Measurements from ENCODE around the gene CMSS1.

CMSS1 gene

GRCh38 chr3:99978221-99978620 lies 160.6 kb downstream of the CMSS1 start:
- no peak for DNase-seq (ENCODE audit: extremely low read depth in 1 of 2, low read depth in 1 of 2)

GRCh38 chr3:99980606-99981005 lies 162.9 kb downstream of the CMSS1 start:
- no peak for DNase-seq (ENCODE audit: extremely low read depth in 1 of 2, low read depth in 1 of 2)

GRCh38 chr3:99981138-99981537 lies 163.5 kb downstream of the CMSS1 start:
- no peak for DNase-seq (ENCODE audit: extremely low read depth in 1 of 2, low read depth in 1 of 2)

DNA sequence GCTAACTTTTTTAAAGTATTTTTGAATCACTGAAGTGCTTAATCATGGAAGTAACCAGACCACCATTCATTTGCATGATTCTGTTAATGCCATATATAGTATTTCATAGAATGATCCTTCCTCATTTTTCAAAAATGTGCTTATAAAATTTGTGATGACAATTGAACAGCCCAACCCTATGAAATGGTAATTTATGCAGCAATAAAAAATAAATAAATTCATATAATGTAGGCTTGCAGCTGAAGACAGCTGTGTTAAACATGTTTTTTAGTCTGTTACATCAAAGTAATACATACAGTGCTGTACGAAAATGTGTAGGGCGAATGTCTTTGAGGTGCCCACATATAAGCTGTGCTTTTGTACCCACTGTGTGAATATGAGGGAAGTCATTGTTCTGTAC lies 165.0 kb downstream of the CMSS1 start:
- no peak for DNase-seq (ENCODE audit: extremely low read depth in 1 of 2, low read depth in 1 of 2)

DNA sequence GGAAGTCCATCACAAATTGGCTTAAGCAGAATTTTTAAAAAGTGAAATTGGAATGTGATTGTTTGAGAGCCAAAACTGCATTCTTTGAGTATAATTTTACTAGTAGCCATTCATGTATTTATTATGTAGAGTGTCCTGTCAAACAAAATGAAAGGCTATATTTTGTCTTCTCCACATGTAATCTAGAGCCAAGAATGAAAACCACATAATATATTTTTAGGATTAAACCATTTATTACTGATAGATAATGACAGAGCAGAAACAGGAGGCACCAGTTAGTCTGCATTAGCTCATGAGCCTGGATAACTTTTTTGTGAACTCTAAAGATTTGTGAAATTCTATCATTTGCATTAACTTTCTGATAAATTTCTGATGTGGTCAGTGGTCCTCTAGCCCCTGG lies 166.5 kb downstream of the CMSS1 start:
- no peak for DNase-seq (ENCODE audit: extremely low read depth in 1 of 2, low read depth in 1 of 2)

DNA sequence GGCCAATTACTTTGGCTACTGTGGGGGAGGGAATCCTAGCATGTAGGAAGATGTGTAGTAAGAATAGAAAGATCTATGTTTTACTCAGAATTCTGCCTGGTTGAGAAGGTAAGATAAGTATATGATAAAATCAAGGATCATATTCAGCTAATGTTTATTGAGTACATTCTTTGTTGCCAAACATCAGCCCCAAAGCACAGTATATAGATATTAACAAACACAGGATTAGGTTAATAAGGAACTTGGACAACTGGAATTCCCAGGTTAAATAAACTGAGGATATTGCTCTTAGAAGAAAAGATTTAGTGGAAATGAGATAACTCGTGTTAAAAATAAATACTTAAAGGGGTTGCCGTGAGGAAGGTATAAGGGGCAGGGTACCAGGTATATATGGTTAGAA lies 167.0 kb downstream of the CMSS1 start:
- no peak for DNase-seq (ENCODE audit: extremely low read depth in 1 of 2, low read depth in 1 of 2)

GRCh38 chr3:99990179-99990578 lies 172.5 kb downstream of the CMSS1 start:
- DNase-seq (ENCODE audit: extremely low read depth in 1 of 2, low read depth in 1 of 2): no peak

DNA sequence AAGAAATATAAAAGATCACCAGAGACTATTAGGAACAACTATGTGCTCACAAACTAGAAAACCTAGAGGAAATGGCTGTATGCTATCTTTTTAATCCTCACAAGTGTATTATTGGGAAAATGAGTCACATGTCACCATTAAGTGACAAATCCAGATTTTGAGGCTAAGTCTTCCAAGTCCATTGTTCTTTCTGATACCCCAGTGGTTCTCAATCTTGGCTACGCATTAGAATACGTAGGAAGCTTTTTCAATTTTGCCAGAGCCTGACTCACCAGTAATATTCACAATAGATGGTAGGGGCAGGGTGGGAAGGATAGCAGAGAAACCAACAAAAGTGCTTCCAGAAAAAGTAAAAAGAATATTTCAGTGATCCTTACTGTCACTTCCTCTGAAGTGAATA lies 179.6 kb downstream of the CMSS1 start:
- DNase-seq (ENCODE audit: extremely low read depth in 1 of 2, low read depth in 1 of 2): no peak

- no peak for DNase-seq (ENCODE audit: extremely low read depth in 1 of 2, low read depth in 1 of 2)
Observed at GRCh38 chr3:99999536-99999935, 181.9 kb downstream of the CMSS1 start.

DNA sequence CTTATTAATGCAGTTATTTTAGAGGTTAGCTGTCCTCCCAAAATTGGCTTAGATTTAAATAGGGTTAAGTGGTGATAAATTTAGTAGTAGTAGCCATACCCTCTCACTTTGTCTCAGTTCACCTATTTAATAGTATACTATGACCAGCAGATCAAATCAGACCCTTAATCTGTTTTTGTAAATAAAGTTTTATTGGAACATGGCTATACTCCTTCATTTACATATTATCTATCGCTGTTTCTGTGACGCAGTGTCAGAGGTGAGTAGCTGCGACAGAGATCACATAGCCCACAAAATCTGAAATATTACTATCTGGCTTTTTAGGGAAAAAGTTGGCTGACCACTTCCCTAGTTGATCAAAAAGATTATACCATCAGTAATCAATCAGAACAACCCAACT lies 183.4 kb downstream of the CMSS1 start:
- DNase-seq (ENCODE audit: extremely low read depth in 1 of 2, low read depth in 1 of 2): no peak

GRCh38 chr3:100001526-100002270 lies 184.0 kb downstream of the CMSS1 start:
- no peak for DNase-seq (ENCODE audit: extremely low read depth in 1 of 2, low read depth in 1 of 2)

- no peak for DNase-seq (ENCODE audit: extremely low read depth in 1 of 2, low read depth in 1 of 2)
Observed at GRCh38 chr3:100002599-100003350, 185.1 kb downstream of the CMSS1 start.

GRCh38 chr3:100003609-100004503 lies 186.2 kb downstream of the CMSS1 start:
- DNase-seq (ENCODE audit: extremely low read depth in 1 of 2, low read depth in 1 of 2): no peak

GRCh38 chr3:100004931-100005330 lies 187.3 kb downstream of the CMSS1 start:
- no peak for DNase-seq (ENCODE audit: extremely low read depth in 1 of 2, low read depth in 1 of 2)

DNA sequence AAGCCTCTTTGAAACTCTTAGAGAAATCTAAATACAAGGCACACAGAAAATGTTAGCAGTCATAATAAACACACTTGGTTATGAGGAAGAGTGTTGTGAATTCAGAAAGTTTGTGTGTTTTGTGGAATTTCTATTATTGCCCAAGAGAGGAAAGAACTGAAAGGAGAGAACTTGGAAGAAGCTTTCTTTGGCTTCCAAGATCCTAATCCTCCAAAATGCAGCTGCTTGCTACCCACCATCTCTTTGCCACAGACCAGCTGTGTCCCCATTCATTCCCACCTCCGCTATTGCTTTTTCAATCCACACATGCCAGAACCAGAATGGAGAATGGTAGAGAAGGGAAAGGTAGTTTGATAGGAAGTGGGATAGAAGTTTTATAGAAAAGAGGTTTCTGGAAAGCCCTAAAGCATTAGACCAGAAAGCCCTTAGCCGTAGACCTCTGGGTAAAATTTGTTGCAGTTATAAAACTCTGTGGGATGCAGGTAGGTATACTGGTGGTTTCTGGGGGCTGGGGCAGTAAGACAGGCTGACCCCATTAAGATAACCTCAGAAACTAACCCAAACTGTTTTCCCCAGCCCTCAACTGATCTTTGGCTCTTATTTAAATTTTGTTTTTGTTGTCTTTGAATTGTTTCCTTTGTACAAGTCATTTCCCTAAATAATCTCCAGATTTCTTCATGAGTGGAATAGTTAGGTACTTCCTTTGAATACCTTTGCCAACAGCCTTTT lies 188.2 kb downstream of the CMSS1 start:
- DNase-seq (ENCODE audit: extremely low read depth in 1 of 2, low read depth in 1 of 2): no peak

- no peak for DNase-seq (ENCODE audit: extremely low read depth in 1 of 2, low read depth in 1 of 2)
Observed at GRCh38 chr3:100006570-100007271, 189.1 kb downstream of the CMSS1 start.

- no peak for DNase-seq (ENCODE audit: extremely low read depth in 1 of 2, low read depth in 1 of 2)
Observed at GRCh38 chr3:100007313-100007712, 189.7 kb downstream of the CMSS1 start.

DNA sequence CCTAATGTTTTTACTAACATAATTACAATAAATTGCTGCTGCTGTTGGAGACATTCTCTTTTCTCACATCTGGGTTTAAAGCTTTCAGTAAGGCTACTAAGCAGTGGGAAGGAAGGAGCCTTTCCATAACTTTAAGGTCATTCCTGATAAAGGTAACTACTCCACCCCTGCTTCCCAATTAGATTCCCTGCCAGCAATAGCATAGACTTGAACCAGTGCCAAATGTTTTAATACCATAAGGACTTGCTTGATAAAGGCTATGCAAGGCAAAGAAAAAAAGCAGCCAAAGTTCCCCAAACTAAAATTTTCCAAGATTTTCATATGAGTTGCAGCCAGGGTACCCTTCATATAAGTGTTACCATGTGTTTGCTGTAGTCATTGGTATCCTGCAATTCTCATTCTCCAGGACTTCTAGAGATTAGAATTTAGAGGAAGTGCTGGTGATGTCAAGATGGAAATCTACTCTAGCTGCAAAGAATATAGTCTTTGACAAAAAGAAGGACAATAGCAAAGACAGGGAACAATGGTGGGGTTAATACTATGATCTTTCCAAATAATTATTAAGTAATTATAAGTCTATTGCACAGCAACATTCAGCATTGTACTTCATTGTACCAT lies 190.5 kb downstream of the CMSS1 start:
- no peak for DNase-seq (ENCODE audit: extremely low read depth in 1 of 2, low read depth in 1 of 2)

DNA sequence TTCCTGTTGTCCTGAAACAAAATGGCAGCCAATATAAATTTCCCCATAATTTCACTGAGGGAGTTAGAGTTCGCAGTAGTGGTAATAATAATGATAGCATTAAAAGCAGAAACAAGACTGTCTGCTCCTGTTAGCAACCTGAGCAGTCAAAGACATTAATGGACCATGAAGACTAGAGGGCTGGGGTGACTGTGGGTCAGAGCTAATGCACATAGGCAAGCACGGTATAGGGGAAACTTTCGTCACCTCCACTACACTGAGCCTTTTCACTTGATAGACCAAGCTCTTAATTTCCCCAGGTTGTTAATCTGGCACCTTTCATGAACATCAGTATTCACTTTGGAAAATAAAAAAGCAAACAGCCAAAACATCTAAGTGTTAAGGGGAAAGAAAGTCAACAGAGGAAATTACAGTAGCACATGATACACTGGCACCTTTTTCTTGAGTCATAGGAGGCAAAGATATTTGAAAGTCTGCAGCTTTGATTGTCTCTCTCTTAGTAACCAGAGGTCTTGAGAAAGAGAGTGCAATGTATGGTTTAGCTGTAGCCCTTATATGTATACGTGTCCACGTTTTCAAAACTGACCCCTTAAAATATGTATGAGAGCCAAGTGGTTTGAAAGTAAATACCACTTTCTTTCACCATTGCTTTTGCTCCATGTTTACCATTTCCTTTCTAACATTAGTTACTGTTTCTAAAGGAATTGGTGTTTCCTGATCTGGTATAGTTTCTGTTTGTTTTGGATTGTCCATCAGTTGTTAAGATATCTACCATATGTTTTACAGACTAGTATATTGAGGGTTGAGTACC lies 191.8 kb downstream of the CMSS1 start:
- DNase-seq (ENCODE audit: extremely low read depth in 1 of 2, low read depth in 1 of 2): no peak
